Astrocyte (in vitro differentiated cells and primary cell): ENCODE measurements around the gene PRPF40B. TPM values are rescaled to one million over a fixed set of nuclear protein-coding genes. Genes with fewer than 3 reads are reported as not detected.

Experiments used
- DNase-seq: peaks from one replicate; pipeline ENCODE4 v3.0.0-alpha.2; 2010; ENCODE audit warnings: low read depth
- FAIRE-seq: peaks from 2 replicates; lab custom pipeline; 2011; peaks lifted over from hg19 to GRCh38; lab: Jason Lieb, UNC
- H2AFZ ChIP-seq: 2 replicates; pipeline ENCODE4 v1.6.0; 2012; ENCODE audit warnings: low read depth, low read length, inconsistent platforms
- H3K27ac ChIP-seq: 2 replicates; pipeline ENCODE4 v1.5.1; 2011; ENCODE audit warnings: low read depth, low read length, inconsistent platforms
- H3K27me3 ChIP-seq: 2 replicates; pipeline ENCODE4 v1.6.0; 2011; ENCODE audit warnings: low read length, inconsistent platforms; ENCODE audit not compliant: insufficient read depth
- H3K36me3 ChIP-seq: 2 replicates; pipeline ENCODE4 v1.5.1; 2011; ENCODE audit warnings: low read length, inconsistent platforms; ENCODE audit not compliant: insufficient read depth
- H3K4me1 ChIP-seq: 2 replicates; pipeline ENCODE4 v1.5.1; 2011; ENCODE audit warnings: low read length, inconsistent platforms; ENCODE audit not compliant: insufficient read depth
- H3K4me2 ChIP-seq: 2 replicates; pipeline ENCODE4 v1.6.0; 2012; ENCODE audit warnings: low read length, inconsistent platforms
- H3K4me3 ChIP-seq: 2 replicates; pipeline ENCODE4 v1.5.1; 2011; ENCODE audit warnings: low read depth, mild to moderate bottlenecking, low read length, inconsistent platforms; ENCODE audit not compliant: insufficient read depth
- H3K79me2 ChIP-seq: 2 replicates; pipeline ENCODE4 v1.6.0; 2012; ENCODE audit warnings: mild to moderate bottlenecking, low read length, inconsistent platforms; ENCODE audit not compliant: insufficient read depth
- H3K9ac ChIP-seq: 2 replicates; pipeline ENCODE4 v1.6.0; 2012; ENCODE audit warnings: mild to moderate bottlenecking, low read length, inconsistent platforms
- H3K9me3 ChIP-seq: 2 replicates; pipeline ENCODE4 v1.5.1; 2012; ENCODE audit warnings: low read depth, mild to moderate bottlenecking, low read length, inconsistent platforms; ENCODE audit not compliant: insufficient read depth
- H4K20me1 ChIP-seq: 2 replicates; pipeline ENCODE4 v1.6.0; 2012; ENCODE audit warnings: low read length, inconsistent platforms; ENCODE audit not compliant: insufficient read depth
- H3K27ac Mint-ChIP-seq: one replicate; pipeline ENCODE4 v1.8.0; 2021; ENCODE audit warnings: mild to moderate bottlenecking, mixed read lengths; ENCODE audit not compliant: unreplicated experiment
- H3K27me3 Mint-ChIP-seq: one replicate; pipeline ENCODE4 v1.8.0; 2021; ENCODE audit warnings: low read depth, mixed read lengths; ENCODE audit not compliant: unreplicated experiment
- H3K36me3 Mint-ChIP-seq: one replicate; pipeline ENCODE4 v1.8.0; 2021; ENCODE audit warnings: low read depth, mixed read lengths; ENCODE audit not compliant: unreplicated experiment
- H3K4me1 Mint-ChIP-seq: one replicate; pipeline ENCODE4 v1.8.0; 2021; ENCODE audit warnings: low read depth, mixed read lengths; ENCODE audit not compliant: unreplicated experiment
- H3K4me3 Mint-ChIP-seq: one replicate; pipeline ENCODE4 v1.8.0; 2021; ENCODE audit warnings: mild to moderate bottlenecking, moderate library complexity, mixed read lengths; ENCODE audit not compliant: unreplicated experiment
- H3K9me3 Mint-ChIP-seq: one replicate; pipeline ENCODE4 v1.8.0; 2021; ENCODE audit warnings: mild to moderate bottlenecking, mixed read lengths; ENCODE audit not compliant: unreplicated experiment
- EZH2 ChIP-seq: IDR thresholded peaks from 2 replicates; pipeline ENCODE4 v1.6.1; 2012; ENCODE audit warnings: mild to moderate bottlenecking, low read length, inconsistent platforms; ENCODE audit not compliant: insufficient read depth
- total RNA-seq: library from RNA; stranded (reverse); gene quantifications from 2 replicates; pipeline ENCODE4 v1.2.1, GENCODE V29; 2021
- TF ChIP-seq, protein P1 (sequence below): IDR thresholded peaks from 2 replicates; pipeline ENCODE4 v1.5.1; 2011; ENCODE audit warnings: low read depth, mild to moderate bottlenecking, inconsistent platforms, low read length, moderate library complexity; ENCODE audit not compliant: insufficient read depth

The PRPF40B gene
- total RNA-seq, 1 donor from 2014 or later = 10.1 TPM

DNA sequence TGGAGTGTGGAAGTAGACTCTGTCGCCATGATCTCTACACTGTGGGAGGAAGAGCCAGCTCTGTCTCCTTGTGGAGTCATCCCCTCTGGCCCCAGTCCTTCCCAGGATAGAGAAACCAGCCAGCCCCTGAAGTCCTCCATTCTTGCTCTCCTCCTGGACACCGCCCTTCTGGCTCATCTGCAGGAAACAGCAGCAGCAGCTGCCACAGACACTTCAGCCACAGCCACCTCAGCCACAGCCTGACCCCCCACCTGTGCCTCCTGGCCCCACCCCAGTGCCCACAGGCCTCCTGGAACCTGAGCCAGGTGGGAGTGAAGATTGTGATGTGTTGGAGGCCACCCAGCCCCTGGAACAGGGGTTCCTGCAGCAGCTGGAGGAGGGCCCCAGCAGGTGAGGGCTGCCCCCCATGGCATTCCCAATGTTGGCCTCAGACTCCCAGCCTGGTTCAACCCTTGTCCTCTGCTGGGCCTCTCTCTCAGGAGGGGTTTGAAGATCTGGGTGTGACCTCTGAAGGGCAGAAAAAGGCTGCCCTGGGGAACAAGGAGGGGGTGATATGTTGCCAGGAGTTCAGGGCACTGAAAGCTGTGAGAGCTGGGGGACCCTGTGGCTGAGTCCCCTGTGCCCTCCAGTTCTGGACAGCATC is 10.5 kb downstream of the PRPF40B start:
- Mint-ChIP-seq H3K9me3 (no peaks in the 10 kb centered on the region), H3K27me3 (no peaks in the 10 kb centered on the region), H3K27ac (no peak overlapping the region), H3K4me1 (peaks cover 14% of the 10 kb centered on the region), H3K4me3 (no peak overlapping the region), H3K36me3 (peaks cover 12% of the 10 kb centered on the region)
- Histone ChIP-seq H3K9me3 (no peaks in the 10 kb centered on the region), H3K36me3 (peaks cover 8% of the 10 kb centered on the region), H3K79me2 (no peaks in the 10 kb centered on the region), H4K20me1 (peaks cover 11% of the 10 kb centered on the region), H3K4me2 (no peak overlapping the region), H3K27me3 (no peaks in the 10 kb centered on the region), H3K9ac (no peak overlapping the region), H3K4me1 (peaks cover 5% of the 10 kb centered on the region), H3K4me3 (no peak overlapping the region), H2AFZ (no peak overlapping the region), H3K27ac (no peak overlapping the region)
- FAIRE-seq (no peak), DNase-seq (no peak)
- TF ChIP-seq, protein P1, sequence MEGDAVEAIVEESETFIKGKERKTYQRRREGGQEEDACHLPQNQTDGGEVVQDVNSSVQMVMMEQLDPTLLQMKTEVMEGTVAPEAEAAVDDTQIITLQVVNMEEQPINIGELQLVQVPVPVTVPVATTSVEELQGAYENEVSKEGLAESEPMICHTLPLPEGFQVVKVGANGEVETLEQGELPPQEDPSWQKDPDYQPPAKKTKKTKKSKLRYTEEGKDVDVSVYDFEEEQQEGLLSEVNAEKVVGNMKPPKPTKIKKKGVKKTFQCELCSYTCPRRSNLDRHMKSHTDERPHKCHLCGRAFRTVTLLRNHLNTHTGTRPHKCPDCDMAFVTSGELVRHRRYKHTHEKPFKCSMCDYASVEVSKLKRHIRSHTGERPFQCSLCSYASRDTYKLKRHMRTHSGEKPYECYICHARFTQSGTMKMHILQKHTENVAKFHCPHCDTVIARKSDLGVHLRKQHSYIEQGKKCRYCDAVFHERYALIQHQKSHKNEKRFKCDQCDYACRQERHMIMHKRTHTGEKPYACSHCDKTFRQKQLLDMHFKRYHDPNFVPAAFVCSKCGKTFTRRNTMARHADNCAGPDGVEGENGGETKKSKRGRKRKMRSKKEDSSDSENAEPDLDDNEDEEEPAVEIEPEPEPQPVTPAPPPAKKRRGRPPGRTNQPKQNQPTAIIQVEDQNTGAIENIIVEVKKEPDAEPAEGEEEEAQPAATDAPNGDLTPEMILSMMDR = no peak
- no peak for TF ChIP-seq EZH2

DNA sequence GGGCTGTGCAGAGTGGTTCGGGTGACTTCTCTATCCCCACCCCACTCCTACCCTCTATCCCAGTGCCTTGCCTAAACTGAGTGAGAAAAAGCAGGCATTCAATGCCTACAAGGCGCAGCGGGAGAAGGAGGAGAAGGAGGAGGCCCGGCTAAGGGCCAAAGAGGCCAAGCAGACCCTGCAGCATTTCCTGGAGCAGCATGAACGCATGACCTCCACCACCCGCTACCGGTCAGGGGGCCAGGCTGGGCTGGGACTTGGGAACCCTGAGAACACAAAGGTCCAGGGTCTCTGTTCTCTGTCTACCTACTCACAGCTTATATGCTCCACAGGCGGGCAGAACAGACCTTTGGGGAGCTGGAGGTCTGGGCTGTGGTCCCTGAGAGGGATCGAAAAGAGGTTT is 11.7 kb downstream of the PRPF40B start:
- Histone ChIP-seq H3K4me2 (no peak overlapping the region), H3K36me3 (peaks cover 8% of the 10 kb centered on the region), H3K79me2 (no peaks in the 10 kb centered on the region), H3K27ac (no peak overlapping the region), H3K9ac (no peak overlapping the region), H3K27me3 (no peaks in the 10 kb centered on the region), H2AFZ (no peak overlapping the region), H3K4me1 (peaks cover 5% of the 10 kb centered on the region), H4K20me1 (peaks cover 8% of the 10 kb centered on the region), H3K4me3 (no peak overlapping the region), H3K9me3 (no peaks in the 10 kb centered on the region)
- Mint-ChIP-seq H3K27me3 (no peaks in the 10 kb centered on the region), H3K36me3 (peaks cover 12% of the 10 kb centered on the region), H3K4me1 (peaks cover 14% of the 10 kb centered on the region), H3K27ac (no peak overlapping the region), H3K4me3 (no peak overlapping the region), H3K9me3 (no peaks in the 10 kb centered on the region)
- TF ChIP-seq, protein P1 = no peak
- TF ChIP-seq EZH2 = no peak
- FAIRE-seq (no peak), DNase-seq (no peak)

DNA sequence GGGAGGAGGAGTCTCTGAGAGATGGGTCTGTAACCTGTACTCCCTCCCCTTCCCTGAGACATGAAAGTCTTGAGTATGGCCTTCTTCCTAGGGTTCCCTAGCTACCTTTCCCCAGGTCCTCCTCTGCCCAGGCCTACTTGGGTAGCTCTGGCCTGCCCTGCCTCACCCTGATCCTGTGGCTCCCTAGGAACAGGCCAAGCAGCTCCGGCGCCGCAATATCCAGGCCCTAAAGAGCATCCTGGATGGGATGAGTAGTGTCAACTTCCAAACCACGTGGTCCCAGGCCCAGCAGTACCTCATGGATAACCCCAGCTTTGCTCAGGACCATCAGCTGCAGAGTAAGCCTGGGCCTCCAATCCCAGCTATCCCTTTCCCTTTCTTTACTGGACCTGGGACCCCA is 12.3 kb downstream of the PRPF40B start:
- H3K9me3 Mint-ChIP-seq = no peaks in the 10 kb centered on the region
- no peak for TF ChIP-seq EZH2
- TF ChIP-seq, protein P1 = no peak
- FAIRE-seq (no peak), DNase-seq (no peak)
- no peak overlapping the region for H3K4me3 ChIP-seq
- no peaks in the 10 kb centered on the region for H3K9me3 ChIP-seq
- H3K27ac ChIP-seq = no peak overlapping the region
- H3K4me2 ChIP-seq = no peak overlapping the region
- H3K36me3 ChIP-seq = peaks cover 8% of the 10 kb centered on the region
- no peaks in the 10 kb centered on the region for H3K27me3 ChIP-seq
- no peak overlapping the region for H3K27ac Mint-ChIP-seq
- no peak overlapping the region for H3K9ac ChIP-seq
- H3K4me1 ChIP-seq = peaks cover 5% of the 10 kb centered on the region
- H3K4me3 Mint-ChIP-seq = no peak overlapping the region
- H3K27me3 Mint-ChIP-seq = no peaks in the 10 kb centered on the region
- H3K4me1 Mint-ChIP-seq = peaks cover 14% of the 10 kb centered on the region
- H4K20me1 ChIP-seq = peaks cover 8% of the 10 kb centered on the region
- H3K79me2 ChIP-seq = no peaks in the 10 kb centered on the region
- H2AFZ ChIP-seq = no peak overlapping the region
- H3K36me3 Mint-ChIP-seq = peaks cover 10% of the 10 kb centered on the region
